Panc1 (cell line): ENCODE measurements around the gene BAZ2B. TPM values are rescaled to one million over a fixed set of nuclear protein-coding genes. Genes with fewer than 3 reads are reported as not detected.

Source experiments
- ATAC-seq: fragments of 200-7000 bp; cut with Tn5 transposase; 2 replicates; pipeline ENCODE4 v1.9.1; 2020; ENCODE audit warnings: mild to moderate bottlenecking, moderate library complexity
- BruUV-seq: library from RNA; stranded (reverse); fragments of 400-500 nt; replicated peaks from 2 replicates; lab custom pipeline; 2021; lab: Mats Ljungman, UMichigan
- CTCF ChIA-PET: fragments of 300-600 bp; sonication (Branson Sonifier 250); formaldehyde crosslinking; loops from one replicate; lab custom pipeline; 2022; ENCODE audit warnings: antibody characterized with exemption; lab: Charles Lee
- POLR2A ChIA-PET: fragments of 300-600 bp; sonication (Branson Sonifier 250); formaldehyde crosslinking; loops from one replicate; lab custom pipeline; 2022; ENCODE audit warnings: antibody characterized with exemption; lab: Charles Lee
- DNase-seq: peaks from one replicate; pipeline ENCODE4 v3.0.0-alpha.2; 2010; ENCODE audit warnings: low read depth, low spot score
- H3K27ac ChIP-seq: 2 replicates; pipeline ENCODE4 v1.5.1; 2011; ENCODE audit warnings: mild to moderate bottlenecking, low read length, inconsistent platforms
- H3K27me3 ChIP-seq: fragments of 200-500 bp; sonication (Bioruptor generic); 2 replicates; pipeline ENCODE4 v1.6.0; 2014; ENCODE audit warnings: low read length, inconsistent platforms; ENCODE audit not compliant: control insufficient read depth, insufficient read depth
- H3K36me3 ChIP-seq: fragments of 200-500 bp; sonication (Bioruptor generic); 2 replicates; pipeline ENCODE4 v1.5.1; 2014; ENCODE audit warnings: inconsistent platforms, mild to moderate bottlenecking, low read length, moderate library complexity; ENCODE audit not compliant: control insufficient read depth, insufficient read depth
- H3K4me1 ChIP-seq: 2 replicates; pipeline ENCODE4 v1.5.1; 2011; ENCODE audit warnings: inconsistent platforms, mild to moderate bottlenecking, low read length, moderate library complexity; ENCODE audit not compliant: control insufficient read depth, insufficient read depth
- H3K4me3 ChIP-seq, 2 experiments: 2 replicates each; pipeline ENCODE4 v1.5.1; 2011 to 2012; ENCODE audit warnings: low read depth in 2 of 2, low read length in 2 of 2, mild to moderate bottlenecking in 2 of 2, inconsistent platforms in 1 of 2, moderate library complexity in 1 of 2
- H3K9me3 ChIP-seq: fragments of 200-500 bp; sonication (Bioruptor generic); 2 replicates; pipeline ENCODE4 v1.5.1; 2014; ENCODE audit warnings: low read depth, mild to moderate bottlenecking, inconsistent platforms, low read length, moderate library complexity; ENCODE audit not compliant: control insufficient read depth, insufficient read depth
- POLR2AphosphoS5 ChIP-seq: IDR thresholded peaks from 2 replicates; pipeline ENCODE4 v1.6.1; 2012; ENCODE audit warnings: mild to moderate bottlenecking, low read depth, low read length, moderate library complexity
- REST ChIP-seq, 2 experiments: IDR thresholded peaks; 2 replicates each; pipeline ENCODE4 v1.6.1; 2011 to 2012; ENCODE audit warnings: low read depth in 2 of 2, control low read depth in 1 of 2, low read length in 1 of 2, mild to moderate bottlenecking in 1 of 2, moderate library complexity in 1 of 2; ENCODE audit not compliant: insufficient read depth in 1 of 2
- SIN3A ChIP-seq: IDR thresholded peaks from 2 replicates; pipeline ENCODE4 v1.6.1; 2012; ENCODE audit warnings: low read depth, mild to moderate bottlenecking, low read length, moderate library complexity, borderline replicate concordance; ENCODE audit not compliant: insufficient read depth
- TCF7L2 ChIP-seq: IDR thresholded peaks from 2 replicates; pipeline ENCODE4 v1.6.1; 2011; ENCODE audit warnings: mild to moderate bottlenecking, low read depth, low read length, inconsistent platforms
- in situ Hi-C: cut with HindIII; loops from 2 replicates; pipeline ENCODE4 v1.10.0; 2016; ENCODE audit warnings: low sequenced_read_pairs, low pct_unique_long_range_greater_than_20kb
- intact Hi-C: fragments of 100-400 bp; cut with micrococcal nuclease; formaldehyde crosslinking; loops from one replicate; pipeline ENCODE4 v1.10.0; 2022; ENCODE audit not compliant: unreplicated experiment
- total RNA-seq: library from RNA; stranded (reverse); gene quantifications from one replicate; pipeline ENCODE4 v1.2.1, GENCODE V29; 2021; ENCODE audit not compliant: unreplicated experiment
- TF ChIP-seq, protein P1 (sequence below): fragments of 450-650 bp; IDR thresholded peaks from 2 replicates; pipeline ENCODE4 v1.5.1; 2017; ENCODE audit warnings: mild to moderate bottlenecking

Gene BAZ2B
- total RNA-seq, 1 experiment from 2014 or later: 38.6 TPM

DNA sequence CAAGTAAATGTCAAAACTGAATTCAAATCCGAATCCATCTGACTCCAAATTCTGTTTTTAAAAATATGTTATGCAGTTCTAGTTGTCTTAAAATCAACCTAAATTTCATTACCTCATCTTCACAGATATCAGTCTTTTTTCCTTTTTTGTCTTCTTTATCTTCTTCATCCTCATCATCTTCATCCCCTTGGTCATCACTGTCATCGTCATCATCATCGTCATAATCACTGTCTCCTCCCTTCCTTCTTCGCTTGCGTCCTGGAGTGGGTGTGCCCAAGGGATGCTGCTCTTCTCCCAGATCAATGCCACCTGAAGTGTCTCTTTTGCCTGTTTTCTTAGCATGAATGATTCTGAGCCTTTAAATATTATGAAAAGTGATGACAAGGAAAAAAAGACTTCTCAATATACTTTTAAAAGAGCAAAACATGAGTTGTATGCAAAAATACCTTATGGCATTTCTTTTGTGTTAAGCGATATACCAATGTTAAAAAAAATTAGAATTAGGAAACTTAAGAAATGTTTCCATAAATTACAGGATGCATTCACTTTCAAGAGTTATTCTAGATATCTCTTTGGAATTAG, 233.8 kb downstream of the BAZ2B start:
- H3K9me3 ChIP-seq: no peaks in the 10 kb centered on the region
- in situ Hi-C loops (no loop called here), intact Hi-C loops (no loop called here)
- ChIA-PET POLR2A (no interaction called here), CTCF (no interaction called here)
- BruUV-seq: no TSS peak
- TF ChIP-seq POLR2AphosphoS5 (no peak), TCF7L2 (no peak), SIN3A (no peak), REST (IDR thresholded peaks at IDR 0.05; ENCODE audit: insufficient read depth in 1 of 2, low read depth in 2 of 2, low read length in 1 of 2) (no peak)
- TF ChIP-seq, protein P1, sequence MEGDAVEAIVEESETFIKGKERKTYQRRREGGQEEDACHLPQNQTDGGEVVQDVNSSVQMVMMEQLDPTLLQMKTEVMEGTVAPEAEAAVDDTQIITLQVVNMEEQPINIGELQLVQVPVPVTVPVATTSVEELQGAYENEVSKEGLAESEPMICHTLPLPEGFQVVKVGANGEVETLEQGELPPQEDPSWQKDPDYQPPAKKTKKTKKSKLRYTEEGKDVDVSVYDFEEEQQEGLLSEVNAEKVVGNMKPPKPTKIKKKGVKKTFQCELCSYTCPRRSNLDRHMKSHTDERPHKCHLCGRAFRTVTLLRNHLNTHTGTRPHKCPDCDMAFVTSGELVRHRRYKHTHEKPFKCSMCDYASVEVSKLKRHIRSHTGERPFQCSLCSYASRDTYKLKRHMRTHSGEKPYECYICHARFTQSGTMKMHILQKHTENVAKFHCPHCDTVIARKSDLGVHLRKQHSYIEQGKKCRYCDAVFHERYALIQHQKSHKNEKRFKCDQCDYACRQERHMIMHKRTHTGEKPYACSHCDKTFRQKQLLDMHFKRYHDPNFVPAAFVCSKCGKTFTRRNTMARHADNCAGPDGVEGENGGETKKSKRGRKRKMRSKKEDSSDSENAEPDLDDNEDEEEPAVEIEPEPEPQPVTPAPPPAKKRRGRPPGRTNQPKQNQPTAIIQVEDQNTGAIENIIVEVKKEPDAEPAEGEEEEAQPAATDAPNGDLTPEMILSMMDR: no peak
- DNase-seq (no peak), ATAC-seq (no peak)
- H3K27ac ChIP-seq: no peak overlapping the region
- H3K4me1 ChIP-seq: no peaks in the 10 kb centered on the region
- no peaks in the 10 kb centered on the region for H3K27me3 ChIP-seq
- no peak overlapping the region for H3K4me3 ChIP-seq
- H3K36me3 ChIP-seq: no peaks in the 10 kb centered on the region

GRCh38 chr2:159381574-159381973, 234.8 kb downstream of the BAZ2B start:
- in situ Hi-C loops: no loop called here
- Histone ChIP-seq H3K9me3 (no peaks in the 10 kb centered on the region), H3K27me3 (no peaks in the 10 kb centered on the region), H3K36me3 (no peaks in the 10 kb centered on the region), H3K27ac (no peak overlapping the region), H3K4me1 (no peaks in the 10 kb centered on the region), H3K4me3 (no peak overlapping the region)
- POLR2A ChIA-PET: no interaction called here
- no TSS peak for BruUV-seq
- TF ChIP-seq POLR2AphosphoS5 (no peak), SIN3A (no peak), TCF7L2 (no peak), REST (IDR thresholded peaks at IDR 0.05; ENCODE audit: insufficient read depth in 1 of 2, low read depth in 2 of 2, low read length in 1 of 2) (no peak)
- TF ChIP-seq, protein P1: no peak
- intact Hi-C loops: no loop called here
- ATAC-seq (no peak), DNase-seq (no peak)
- CTCF ChIA-PET: no interaction called here
